NCI-H2029 treated with DMSO at 0.1 percent for 48 hours (cell line): ENCODE results near the gene ZNF705A.
A peak's percentile ranks its signal among the peaks of the same experiment; 100 is the strongest.
"Not testable (repeated sequence)": the region's sequence is repeated elsewhere in the genome, so short reads cannot be mapped to it uniquely, and the experiment has no call there.

Experiments
- DNase-seq: peaks from one replicate; lab custom pipeline; 2025; lab: John Stamatoyannopoulos, UW

Gene ZNF705A

DNA sequence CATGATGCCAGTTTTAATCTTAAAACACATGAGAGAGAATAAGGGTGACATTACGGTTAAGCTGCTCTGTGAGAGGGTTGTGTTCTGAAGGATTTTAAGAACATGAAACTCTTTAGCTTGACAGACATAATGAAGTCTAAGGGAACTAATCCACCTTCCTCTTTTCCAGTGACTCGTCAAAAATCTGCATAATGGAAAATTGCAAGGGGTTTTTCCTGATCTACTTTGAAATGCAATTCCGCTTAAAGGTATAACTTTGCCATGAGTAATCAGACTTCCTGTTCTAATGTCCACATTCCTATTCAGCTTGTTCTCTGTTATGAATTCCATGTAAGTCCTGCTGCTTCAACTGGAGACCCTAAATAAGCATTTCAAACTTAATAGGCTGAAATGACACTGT is at the start of gene ZNF705A:
ZNF705A (plus strand) TSS at position 171 of the 400 bp plus-strand sequence. CDS start 15,611 bp downstream, outside the sequence.
- no peak for DNase-seq

DNA sequence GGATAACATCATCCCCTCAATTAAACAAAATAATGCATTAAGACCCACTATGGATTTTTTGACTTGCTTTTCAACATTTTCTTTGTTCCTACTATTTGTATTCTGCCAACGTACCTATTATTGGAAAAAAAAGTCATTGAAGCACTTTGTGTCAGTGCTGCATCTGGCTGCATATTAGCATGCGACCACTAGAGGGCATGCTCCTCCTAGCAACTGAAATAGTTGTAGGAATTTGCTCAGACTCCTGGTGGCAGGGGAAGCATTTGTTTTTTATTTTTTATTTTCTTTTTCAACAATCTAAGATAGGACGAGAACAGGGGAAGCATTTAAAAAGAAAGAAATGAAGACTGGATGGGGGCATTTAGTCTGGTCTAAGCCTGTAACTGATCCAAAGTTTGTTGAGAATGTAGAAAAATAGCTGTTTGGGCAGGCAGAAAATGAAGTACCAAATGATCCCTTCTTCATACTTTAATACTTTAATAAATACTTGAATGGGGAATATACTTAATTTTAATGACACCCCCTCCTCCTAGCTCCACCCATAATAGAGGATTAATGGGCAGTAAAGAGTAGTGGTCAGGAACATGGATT is 47.9 kb upstream of the ZNF705A start:
- no peak for DNase-seq

DNA sequence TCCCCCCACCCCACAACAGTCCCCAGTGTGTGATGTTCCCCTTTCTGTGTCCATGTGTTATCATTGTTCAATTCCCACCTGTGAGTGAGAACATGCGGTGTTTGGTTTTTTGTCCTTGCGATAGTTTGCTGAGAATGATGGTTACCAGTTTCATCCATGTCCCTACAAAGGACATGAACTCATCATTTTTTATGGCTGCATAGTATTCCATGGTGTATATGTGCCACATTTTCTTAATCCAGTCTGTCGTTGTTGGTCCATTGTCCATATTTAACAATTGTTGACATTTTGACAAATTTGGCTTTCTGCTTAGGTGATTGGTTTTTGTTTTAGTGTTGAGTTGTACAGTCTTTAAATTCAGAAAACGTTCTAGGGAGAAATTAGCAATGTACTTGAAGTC is 43.7 kb upstream of the ZNF705A start:
- not testable (repeated sequence) for DNase-seq

DNA sequence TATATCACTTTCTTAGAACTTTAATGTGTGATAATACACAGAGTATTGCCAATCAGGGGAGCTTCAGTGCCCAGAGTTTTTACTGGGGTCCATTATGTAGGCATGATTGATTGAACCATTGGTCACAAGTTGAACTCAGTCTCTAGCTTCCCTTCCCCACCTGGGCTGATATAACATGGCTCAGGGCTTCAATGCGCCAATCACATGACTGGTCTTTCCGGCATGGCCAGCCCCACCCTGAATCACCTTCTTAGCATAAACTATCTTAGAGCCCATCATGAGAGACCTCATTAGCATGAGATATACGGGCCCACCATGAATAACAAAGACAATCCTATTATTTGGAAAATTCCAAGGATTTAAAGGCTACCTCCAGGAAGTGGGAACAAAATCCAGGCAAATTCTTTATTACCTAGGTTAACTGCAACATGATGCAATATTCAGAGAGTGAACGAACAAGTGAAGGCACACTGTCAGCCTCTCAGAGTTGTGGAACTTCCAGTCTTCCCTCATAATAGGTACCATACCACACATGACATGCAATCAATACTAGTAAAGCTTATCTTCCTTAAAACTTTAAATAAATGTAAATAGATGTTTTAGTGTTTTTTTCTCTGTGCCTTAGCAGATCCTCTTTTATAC is 36.6 kb upstream of the ZNF705A start:
- no peak for DNase-seq

DNA sequence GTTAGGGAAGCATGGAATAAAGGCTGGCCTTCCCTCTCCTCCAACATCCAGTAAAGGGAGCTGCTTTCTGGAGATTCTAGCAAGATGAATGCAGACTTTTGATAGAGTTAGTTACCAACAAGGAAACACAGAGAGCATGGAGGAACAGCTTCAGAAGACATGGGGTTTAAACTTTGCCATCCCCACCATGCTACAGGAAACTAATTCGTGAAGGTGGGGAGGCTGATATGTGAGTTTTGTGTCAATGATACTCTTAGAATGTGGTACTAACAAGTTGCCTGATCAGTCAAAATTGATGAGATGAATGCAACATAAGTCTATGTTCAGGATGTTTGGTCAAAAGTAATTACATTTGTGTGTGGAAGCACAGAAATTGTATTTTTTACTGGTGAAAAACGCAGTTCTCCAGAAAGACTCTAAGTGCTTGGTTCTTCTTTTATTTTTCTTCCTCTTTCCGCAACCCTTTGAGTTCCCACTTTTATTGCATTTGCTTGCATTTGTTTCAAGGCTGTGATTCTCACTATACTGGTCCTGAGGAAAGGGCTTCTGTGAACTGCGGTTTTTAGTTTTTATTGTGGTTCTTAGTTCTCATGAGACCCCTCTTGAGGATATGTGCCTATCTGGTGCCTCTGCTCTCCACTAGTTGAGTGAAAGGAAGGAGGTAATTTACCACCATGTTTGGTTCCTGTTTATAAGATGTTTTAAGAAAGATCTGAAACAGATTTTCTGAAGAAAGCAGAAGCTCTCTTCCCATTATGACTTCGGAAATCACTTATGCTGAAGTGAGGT is 33.5 kb upstream of the ZNF705A start, which contains the start of gene CLEC4A:
CLEC4A (plus strand) TSS at position 494 of the 789 bp plus-strand sequence; CDS start at position 756, 262 bp downstream.
- DNase-seq: no peak

DNA sequence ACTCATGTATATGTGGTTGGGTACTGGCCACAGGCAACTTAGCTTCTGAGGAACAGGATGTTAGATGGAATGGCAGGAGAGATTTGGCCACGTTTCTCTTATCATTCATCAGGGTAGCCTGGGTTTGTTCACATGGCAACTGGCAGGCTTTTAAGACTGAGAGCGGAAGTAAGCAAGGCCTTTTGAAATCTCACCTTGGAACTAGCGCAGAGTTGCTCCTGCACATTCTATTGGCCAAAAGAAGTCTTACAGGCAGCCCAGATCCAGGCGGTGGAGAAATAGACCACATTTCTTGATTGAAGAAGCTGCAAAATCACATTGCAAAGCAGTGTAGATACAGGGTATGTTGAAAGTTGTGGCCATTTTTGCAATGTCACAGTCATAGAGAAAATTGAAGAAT is 29.7 kb upstream of the ZNF705A start:
- DNase-seq: no peak

DNA sequence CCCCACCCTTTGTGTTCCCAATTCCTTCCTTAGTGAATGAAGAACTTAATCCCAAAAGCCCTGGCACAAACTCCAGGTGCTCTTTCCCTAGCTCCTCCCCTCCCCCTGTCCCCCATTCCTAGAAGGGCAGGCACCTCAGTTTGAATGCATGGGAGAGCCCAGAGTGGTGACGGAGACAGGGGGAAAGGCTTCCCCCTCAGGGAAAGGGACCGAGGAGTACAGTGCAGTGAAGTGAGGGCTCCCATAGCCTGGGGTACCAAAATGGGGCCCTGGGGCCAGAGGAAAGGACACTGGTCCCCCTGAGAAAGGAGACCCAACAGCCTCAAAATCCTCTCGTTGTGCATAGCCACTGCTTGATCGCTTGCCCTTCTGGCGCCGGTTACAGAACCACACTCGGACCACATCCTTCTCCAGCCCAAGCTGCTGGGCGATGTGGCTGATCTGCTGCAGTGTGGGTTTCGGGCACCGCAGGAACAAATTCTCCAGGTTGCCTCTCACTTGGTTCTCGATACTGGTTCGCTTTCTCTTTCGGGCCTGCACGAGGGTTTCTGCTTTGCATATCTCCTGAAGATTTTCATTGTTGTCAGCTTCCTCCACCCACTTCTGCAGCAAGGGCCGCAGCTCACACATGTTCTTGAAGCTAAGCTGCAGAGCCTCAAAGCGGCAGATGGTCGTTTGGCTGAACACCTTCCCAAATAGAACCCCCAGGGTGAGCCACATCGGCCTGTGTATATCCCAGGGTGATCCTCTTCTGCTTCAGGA is 23.0 kb upstream of the ZNF705A start:
- not testable (repeated sequence) for DNase-seq

DNA sequence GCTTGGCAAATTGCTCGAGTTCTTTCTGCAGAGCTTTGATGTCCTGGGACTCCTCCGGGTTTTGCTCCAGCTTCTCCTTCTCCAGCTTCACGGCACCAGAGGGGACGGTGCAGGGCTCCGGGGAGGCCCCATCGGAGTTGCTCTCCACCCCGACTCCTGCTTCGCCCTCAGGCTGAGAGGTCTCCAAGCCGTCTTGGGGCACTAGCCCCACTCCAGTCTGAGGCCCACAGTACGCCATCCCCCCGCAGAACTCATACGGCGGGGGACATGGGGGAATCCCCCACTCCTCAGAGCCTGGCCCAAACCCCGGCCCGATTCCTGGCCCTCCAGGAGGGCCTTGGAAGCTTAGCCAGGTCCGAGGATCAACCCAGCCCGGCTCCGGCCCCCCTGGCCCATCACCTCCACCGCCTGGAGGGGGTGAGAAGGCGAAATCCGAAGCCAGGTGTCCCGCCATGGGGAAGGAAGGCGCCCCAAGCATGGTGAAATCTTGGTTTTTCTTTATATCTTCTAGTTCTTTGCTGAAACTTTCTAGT is 22.4 kb upstream of the ZNF705A start:
- not testable (repeated sequence) for DNase-seq

DNA sequence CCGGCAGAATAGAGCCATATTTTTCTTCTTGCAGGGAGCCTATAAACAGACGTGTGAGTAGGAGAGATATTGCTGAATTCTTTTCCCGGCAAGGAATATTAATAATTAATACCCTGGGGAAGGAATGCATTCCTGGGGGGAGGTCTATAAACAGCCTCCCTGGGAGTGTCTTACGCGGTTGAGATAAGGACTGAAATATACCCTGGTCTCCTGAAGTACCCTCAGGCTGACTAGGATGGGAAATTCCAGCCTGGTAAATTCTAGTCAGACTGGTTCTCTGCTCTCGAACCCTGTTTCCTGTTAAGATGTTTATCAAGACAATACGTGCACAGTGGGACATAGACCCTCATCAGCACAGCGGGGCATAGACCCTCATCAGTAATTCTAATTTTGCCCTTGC is 15.2 kb upstream of the ZNF705A start:
- not testable (repeated sequence) for DNase-seq

DNA sequence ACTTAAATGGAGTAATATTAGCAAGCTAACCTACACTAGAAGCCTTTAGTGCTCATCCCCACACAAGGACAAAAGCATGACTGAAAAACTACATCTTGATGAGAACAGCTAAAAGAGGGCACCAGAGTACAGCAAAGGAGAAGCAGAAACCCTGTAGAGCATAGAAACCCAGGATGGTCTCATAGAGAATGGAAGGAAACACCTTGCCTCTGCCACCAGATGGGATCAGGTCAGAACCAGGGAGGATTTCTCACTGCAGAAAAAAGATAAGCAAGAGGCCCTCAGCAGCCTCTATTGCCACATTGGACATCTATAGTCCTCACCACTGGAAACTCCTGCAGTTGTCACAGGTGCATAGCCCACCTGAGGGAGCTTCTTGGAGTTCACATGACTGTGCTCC is 13.6 kb upstream of the ZNF705A start:
- DNase-seq: no peak

DNA sequence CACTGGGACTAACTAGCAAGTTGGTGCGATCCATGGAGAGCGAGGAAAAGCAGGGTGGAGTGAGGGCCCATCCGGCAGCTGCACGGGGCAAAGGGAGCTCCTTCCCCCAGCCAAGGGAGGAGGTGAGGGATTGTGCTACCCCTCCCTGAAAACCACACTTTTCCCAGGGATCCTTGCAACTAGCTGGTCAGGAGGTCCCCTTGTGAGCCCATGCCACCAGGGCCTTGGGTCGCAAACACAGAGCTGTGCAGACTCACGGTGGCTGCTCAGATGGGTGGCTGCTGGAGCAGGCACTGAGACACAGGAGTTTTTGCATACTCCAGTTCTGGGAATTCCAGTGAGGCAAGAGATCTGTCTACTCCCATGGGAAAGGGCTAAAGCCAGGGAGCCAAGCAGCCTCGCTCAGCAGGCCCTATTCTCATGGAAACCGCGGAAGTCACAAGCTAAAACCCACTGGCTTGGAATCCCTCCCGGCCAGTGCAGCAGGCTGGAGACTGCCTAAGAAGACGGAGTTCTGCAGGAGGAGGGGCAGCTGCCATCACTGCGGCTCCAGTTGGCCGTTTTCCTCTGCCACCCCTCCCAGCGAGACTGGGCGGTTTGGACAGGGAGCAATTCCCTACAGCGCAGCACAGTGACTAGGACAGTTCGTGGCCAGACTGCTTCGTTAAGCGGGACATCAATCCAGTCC is 10.9 kb upstream of the ZNF705A start:
- DNase-seq: no peak

DNA sequence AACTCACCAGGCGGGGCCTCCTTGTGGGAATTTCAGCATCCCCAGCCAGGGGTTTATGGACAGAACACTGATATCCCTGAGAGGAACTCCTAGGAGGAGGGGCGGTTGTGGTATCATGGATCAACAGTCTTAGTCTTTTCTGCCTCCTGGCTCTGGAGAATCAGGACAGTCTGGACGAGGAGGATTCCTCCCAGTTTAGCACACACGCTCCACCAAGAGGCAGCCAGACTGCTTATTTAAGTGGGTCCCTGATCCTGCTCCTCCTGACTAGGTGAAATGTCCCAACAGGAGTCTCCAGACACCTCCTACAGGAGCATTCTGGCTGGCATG is 10.4 kb upstream of the ZNF705A start:
- DNase-seq: no peak

DNA sequence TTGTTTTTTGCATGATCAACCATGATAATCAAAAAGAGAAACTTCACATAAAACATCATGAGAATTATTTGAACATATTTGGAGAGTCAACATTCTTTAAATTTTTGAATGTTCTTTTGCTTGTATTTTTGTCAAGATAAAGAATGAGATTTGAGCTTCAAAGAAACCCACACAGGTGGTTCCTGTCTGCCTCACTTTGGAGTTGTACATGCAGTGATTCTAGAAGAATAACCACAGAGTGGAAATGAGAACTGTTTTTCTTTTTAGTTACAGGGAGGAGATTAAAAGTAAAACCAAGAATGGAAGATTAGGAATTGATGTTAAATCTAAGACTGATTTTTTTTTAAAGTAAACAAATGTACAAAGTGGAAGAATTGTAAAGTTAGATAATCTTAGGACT is 2.3 kb upstream of the ZNF705A start:
- DNase-seq: no peak

DNA sequence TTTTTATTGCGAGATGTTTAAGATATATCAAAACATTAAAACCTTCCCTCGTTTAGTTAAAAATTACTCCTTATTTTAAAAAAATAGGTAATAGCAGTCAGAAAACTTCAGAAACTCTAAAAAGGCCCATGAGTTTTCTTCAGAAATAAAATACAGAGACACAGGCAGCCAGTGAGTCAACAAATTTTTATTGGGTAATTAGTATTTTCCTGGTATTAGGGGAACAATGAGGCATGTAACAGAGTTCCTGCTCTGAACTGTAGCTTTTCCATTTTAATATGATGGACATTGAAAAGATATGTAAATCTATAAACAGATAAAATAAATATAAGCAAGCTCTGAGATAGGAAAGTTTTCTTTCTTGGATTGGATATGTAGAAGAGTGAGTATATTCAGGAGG is 399 bp upstream of the ZNF705A start:
- DNase-seq: no peak

DNA sequence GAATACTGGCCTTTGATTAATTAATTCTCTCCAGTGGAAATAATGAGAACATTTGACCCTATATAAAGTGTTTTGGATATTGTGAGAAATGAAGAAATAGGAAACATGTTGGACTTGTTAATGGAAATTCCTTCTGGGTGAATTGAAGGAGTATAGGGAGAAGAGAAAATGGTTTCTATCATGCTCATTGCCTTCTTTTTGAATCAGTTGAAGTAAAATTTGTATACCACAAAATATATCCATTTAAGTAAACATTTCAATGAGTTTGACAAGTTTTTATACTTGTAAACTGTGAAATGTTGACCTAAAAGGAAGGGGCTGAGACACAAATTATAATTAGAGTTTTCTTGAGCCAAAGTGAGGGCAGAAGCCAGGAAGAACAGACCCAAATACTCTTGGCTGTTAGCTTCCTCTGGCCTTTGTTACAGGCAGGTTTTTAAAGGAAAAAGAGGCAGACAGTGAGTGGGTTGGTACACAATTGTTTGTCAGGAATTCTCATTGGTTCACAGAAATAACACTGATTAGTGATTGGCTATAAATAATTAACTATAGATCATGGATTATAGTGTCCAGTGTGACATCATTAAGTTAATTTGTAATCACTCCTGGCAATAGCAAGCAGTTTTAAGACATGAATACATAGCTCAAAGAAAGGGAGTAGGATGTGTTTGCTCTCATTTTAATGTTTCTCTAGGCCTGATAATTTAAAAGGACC is 826 bp downstream of the ZNF705A start:
- DNase-seq: no peak

DNA sequence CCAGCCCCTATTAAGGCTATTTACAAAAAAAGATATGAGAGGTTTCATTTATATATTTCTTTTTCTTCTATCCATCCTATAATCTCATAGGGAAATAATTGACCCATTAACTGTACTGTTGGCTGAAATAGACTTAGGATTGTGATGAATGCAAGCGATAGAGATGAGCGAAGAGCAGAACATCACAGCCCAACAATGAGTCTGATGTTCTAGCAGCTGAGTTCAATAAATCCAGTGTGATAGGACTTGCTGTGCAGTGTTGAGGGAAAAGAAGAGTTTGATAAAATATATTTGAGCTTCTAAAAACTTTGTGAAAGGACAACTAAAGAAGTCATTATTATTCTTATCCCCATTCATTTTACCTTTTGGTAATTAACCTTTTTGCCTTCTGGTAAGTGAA is 16.1 kb downstream of the ZNF705A start:
- DNase-seq: not testable (repeated sequence)

DNA sequence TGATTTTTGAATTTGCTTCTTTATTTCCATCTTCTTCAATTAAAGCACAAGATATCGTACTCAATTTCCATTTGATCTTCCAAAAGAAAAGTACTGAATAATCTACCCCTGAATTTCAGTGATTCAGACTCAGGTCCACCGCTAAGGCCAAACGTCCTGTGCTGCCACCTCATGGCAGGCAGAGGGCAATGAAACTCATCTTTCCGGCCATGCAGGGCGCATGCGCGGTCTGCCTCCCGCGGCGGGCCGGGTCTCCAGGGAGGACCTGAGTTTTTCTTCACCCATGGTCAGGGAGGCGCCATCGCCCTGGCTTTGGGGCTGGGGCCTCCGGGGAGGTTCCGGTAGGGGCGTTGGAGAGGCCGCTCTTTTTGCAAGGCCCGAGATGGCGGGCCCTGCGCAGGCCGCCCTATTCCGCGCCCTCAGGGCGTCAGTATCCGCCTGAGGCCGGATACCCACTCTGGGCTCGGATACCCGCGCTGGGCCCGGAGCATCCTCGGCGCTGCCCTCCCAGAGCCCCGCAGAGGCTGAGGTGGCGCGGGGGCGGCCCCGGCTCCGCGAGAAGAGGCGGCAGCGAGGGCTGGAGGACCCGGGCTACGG is 23.3 kb downstream of the ZNF705A start:
- DNase-seq: peak; percentile 17

DNA sequence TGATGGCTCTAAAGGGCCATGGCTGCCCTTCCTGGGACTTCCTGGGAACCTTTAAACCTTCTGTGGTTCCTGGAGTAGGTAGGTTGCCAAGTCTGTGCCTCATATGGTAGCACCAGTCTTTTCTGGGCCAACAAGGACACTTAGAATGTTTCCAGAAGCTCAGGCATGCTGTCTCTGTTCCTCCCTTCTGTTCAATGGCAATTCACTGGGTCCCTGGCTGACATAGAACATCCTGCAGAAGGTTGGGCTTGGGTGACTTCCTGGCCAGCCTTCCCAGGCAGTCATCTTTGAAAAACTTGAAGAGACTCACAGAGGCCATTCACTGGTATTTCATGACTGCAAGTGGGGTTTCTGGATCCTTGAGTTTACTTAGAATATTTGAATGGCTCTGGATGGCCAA is 24.5 kb downstream of the ZNF705A start:
- not testable (repeated sequence) for DNase-seq

DNA sequence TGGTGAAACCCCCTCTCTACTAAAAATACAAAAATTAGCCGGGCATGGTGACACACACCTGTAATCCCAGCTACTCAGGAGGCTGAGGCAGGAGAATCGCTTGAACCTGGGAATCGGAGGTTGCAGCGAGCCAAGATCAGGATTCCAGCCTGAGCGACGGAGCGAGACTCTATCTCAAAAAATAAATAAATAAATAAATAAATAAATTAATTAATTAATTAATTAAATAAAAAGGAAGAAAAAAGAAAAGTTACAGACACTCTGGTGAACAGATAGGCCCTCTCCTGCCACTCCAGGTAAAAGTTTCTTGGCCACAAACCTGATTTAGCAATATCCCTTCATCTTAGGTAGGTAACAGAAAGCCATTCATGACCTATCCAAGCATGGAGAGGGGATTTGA is 26.1 kb downstream of the ZNF705A start:
- DNase-seq: not testable (repeated sequence)

DNA sequence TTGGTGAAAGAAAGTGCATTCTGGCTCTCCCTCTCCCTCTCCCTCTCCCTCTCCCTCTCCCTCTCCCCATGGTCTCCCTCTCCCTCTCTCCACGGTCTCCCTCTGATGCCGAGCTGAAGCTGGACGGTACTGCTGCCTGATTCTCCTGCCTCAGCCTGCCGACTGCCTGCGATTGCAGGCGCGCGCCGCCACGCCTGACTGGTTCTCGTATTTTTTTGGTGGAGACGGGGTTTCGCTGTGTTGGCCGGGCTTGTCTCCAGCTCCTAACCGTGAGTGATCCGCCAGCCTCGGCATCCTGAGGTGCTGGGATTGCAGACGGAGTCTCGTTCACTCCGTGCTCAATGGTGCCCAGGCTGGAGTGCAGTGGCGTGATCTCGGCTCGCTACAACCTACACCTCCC is 26.5 kb downstream of the ZNF705A start:
- DNase-seq: not testable (repeated sequence)
